GM21515 (cell line): ENCODE data around the gene NCBP1.

Experiments
- ATAC-seq: cut with Tn5 transposase; IDR thresholded peaks from one replicate; pipeline ENCODE4 v1.9.1; 2021; ENCODE audit not compliant: unreplicated experiment

NCBP1 gene

GRCh38 chr9:97625620-97626019, 8.0 kb upstream of the NCBP1 start:
- no peak for ATAC-seq

DNA sequence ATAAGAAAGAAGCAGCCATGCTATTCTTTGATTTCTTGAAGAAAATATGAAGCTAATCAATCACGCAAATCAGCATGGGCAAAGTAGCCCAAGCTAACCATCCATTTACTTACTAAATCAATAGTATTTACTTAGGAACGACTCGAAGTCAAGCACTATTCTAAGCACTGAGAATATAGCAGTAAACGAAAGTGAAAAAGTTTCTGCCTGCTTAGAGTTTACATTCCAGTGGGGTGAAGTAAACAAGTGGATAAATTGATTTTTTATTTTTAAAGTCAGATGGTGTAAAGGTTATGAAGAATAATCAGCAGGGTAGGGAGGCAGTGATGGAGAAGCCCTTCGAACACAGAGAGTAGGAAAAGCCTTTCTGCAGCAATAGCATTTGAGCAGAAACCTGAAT, 6.0 kb upstream of the NCBP1 start:
- ATAC-seq: no peak

DNA sequence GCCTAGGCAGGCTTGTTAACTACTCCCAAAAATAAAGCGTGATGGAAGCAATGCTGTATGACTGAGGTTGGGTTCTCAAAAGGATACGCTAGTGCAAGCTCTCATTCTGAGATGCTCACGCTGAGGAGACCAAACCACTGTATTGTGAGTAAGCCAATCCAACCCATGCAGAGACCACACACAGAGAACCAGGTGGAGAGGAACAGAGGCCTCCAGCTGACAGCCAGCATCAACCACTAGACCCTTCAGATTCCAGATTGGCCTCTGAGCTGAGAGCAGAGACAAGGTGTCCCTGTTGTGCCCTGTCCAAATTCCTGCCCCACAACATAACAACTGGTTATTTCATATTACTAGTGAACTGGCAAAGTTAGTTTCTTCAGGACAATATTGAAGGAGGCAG, 5.0 kb upstream of the NCBP1 start:
- ATAC-seq: no peak

GRCh38 chr9:97629156-97629555, 4.5 kb upstream of the NCBP1 start:
- no peak for ATAC-seq

DNA sequence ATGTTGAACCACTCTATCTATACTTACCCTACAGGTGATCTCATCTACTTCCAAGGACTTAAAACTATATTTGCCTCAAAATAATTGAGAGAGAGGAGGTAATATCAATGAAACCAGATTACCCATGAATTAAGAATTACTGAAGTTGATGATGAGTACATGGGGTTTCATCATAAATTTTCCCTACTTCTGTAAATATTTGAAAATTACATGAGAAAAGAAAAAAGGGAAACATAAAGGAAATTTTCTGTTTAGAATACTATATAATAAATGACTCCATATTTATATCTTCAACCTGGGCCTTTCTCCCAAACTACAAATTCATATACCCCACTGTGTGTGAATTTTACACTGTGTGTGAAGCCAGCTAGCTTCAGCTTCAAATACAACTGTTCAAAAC, 3.0 kb upstream of the NCBP1 start:
- no peak for ATAC-seq

DNA sequence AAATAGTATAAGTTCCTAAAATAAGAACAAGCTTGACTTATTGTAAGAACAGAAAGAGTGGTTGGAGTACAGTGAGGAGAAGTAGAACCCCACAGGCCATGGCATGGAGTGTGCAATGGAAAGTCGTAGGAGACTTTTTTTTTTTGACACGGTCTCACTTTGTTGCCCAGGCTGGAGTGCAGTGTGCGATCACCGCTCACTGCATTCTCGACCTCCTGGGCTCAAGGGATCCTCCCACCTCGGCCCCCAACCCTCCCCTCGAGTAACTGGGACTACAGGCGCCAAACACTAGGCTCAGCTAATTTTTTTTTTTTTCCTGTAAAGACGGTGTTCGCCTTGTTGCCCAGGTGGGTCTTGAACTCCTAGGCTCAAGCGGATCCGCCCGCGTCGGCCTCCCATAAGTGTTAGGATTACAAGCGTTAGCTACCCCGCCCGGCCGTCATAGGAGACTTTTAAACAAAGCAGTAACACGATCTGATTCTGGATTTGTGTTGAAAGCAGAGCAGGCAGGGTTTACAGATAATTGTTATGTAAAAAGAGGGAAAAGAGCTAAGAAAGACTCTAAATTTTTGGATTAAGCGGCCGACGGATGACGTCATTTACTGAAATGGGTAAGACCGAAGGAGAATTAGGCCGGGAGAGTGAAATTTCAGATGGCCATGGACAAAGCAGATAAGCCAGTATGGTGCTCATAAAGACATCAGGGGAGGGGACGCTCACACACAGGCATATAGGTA, 1.2 kb upstream of the NCBP1 start:
- ATAC-seq: peak; percentile 13

DNA sequence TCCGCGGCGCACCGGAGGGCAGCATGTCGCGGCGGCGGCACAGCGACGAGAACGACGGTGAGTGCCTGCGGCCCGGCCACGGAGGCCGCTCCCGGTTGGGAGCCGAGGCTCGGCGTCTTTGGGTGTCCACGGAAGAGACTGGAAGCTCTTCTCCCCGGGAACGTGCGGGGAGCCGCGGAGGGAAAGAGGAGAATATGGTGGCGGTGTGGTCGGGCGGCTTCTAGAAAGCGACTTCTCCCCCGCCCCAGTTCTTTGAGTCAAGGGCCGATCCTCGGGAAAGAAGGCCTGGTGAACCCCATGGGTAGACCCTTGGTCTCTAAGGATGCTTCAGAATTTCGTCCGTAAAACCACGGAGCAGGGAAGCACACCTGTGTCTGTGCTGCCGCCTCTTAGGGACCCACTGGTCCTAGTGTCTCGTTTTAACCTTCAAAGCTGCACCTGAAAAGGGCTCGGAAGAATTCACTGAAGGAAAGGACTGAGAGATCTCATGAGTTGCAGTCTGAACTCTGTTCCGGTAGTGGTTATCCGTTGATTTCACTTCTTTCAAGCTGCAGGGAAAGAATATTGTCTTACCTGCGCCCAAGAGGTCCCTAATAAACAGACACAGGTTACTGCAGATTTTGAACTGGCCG, 354 bp downstream of the NCBP1 start:
- ATAC-seq: peak; percentile 5

- ATAC-seq: no peak
These were observed 1.4 kb downstream of the NCBP1 start for GRCh38 chr9:97635026-97635425.

- ATAC-seq: no peak
These were observed 3.3 kb downstream of the NCBP1 start for GRCh38 chr9:97636903-97637302.

DNA sequence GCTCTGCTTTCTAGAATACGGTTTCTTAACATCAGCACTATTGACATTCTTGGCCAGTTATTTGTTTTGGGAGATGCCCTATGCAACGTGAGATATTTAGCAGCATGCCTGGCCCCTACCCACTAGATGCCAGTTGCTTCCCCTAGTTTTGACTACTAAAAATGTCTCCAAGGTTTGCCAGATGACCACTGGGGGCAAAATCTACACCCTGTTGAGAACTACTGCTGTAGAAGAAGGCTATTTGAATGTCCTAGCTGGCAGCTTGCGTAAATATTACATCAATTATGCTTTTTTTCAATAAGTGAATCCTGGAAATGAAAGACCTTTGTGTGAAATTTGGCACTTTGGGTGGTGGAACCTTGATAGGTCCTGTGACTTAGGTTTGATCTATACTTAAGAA, 5.0 kb downstream of the NCBP1 start:
- no peak for ATAC-seq

DNA sequence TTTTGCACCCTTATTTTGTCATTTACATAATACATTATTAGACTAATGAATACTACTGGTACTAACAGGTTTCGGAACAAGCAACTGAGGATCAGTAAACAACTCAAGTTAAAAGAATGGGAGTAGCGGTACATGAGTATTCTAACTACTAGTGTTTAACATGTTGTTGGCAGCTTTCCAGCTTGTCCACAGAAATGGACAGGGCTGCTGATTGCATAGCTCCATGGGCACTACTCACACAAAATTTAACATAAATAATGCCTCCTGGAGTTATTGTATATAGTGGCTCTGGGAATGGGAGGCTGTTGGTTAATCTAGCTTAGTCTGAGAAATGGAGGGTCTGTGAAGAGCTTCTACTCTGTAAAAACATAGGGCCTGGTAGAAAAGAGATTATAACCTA, 6.7 kb downstream of the NCBP1 start:
- ATAC-seq: no peak

DNA sequence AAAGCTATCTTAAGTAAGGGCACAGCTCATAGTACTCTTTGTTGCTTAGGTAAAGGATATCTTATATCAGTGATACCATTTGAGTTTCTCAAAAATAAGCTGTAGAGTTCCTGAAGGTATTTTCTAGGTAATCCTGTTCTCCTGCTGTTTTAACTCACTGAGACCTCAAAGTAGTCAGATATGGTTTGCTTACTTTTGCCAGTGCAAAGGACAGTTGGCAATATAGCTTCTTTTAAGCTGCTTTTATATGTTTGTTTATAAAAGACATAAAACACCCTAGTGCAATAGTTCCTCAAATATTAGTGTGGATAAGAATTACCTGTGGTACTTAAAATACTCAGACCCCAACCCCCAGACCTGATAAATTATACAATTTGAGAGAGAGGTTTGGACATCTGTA, 12.1 kb downstream of the NCBP1 start:
- no peak for ATAC-seq

DNA sequence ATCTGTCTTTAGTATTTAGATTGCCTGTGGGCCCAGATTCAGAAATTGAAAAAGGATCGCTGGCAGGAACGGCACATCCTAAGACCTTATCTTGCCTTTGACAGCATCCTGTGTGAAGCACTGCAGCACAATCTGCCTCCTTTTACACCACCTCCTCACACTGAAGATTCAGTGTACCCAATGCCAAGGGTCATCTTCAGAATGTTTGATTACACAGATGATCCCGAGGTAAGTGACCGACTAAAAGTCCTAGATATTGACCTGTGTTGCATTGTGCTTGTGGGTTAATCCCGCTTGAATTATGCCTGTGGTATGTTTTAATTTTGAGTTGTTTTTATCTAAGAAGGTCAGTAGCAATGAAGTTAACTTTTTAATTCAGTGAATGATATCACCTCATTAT, 14.4 kb downstream of the NCBP1 start:
- no peak for ATAC-seq

- no peak for ATAC-seq
These were observed 18.0 kb downstream of the NCBP1 start for GRCh38 chr9:97651646-97652045.

- no peak for ATAC-seq
These were observed 25.1 kb downstream of the NCBP1 start for GRCh38 chr9:97658707-97659106.

DNA sequence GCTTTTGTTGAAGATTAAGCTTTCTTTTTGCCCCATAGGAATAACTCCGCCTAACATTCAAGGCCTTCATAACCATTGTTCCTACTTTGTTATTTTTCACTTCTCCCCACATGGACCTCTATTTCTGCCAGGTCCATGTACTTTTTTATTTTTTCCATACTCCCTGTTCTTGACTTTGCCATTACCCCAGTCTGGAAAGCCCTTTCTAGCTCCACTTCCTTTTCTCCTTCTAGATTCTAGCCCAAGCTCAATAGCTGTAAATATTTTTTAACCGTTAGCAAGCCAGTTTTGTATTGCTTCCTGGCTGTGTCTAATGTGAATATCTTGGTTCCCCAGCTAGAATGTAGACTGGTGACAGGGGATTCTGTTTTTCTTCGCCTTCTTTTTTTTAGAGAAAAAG, 26.1 kb downstream of the NCBP1 start:
- ATAC-seq: no peak

DNA sequence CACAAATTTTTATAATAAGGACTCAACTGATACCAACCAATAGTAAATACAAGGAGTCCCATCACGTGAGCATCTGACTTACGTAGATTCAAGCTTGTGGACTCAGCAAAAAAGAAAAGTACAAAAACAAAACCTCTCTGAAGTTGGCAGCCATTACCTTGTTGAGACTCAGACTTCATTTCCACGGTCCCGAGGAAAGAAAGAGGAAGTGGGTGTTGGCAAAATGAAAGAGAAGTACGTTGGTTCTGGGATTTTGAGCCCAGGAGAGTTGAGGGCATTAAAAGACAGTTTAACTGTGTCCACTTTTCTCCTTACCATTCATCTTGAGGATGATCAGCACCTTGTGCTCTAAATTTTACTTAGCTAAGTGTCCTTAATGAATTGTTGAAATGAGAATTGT, 26.7 kb downstream of the NCBP1 start:
- ATAC-seq: no peak

- ATAC-seq: no peak
These were observed 27.2 kb downstream of the NCBP1 start for GRCh38 chr9:97660847-97661246.

DNA sequence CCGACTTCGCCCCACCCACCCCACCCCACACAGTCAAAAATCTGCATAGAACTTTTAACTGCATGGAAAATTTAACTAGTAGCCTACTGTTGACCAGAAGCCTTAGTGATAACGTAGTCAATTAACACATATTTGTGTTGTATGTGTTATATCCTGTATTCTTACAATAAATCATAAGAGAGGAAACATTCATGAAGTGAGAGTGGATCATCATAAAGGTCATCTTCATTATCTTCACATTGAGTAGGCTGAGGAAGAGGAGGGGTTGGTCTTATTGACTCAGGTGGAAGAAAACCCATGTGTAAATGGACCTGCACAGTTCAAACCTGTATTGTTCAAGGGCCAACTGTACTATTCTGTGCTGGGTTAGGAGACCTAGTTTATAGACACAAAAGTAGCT, 32.1 kb downstream of the NCBP1 start:
- no peak for ATAC-seq

GRCh38 chr9:97666907-97667686, 33.5 kb downstream of the NCBP1 start:
- ATAC-seq: no peak

DNA sequence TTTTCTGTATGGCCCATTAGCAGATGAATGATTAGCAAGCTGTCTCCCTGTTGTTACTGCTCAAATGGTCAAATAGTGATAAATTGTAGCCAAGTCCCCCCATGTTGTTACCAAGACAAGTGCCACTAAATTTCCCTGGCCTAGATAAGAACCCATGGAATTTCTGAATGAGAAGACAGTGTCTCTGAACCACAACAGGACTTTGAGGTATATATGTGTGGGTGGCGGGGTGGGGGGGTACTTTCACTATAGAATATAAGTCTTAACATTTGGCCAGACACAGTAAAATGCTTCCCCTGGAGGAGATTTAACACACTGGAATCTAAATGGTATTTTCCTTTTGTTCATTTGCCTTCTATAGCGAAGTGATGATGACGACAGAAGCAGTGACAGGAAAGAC, 34.9 kb downstream of the NCBP1 start:
- no peak for ATAC-seq

GRCh38 chr9:97670586-97670985, 37.0 kb downstream of the NCBP1 start:
- no peak for ATAC-seq
